Body of pancreas (tissue), 4 donors: ENCODE results near the gene TOMM70.

Experiments
- CTCF ChIP-seq, 7 experiments: fragments of 450-650 bp in 4 of 7; fragments of 200-600 bp in 3 of 7; sonication (generic) in 3 of 7; IDR thresholded peaks; one replicate each; pipeline ENCODE4 v1.5.1; 2016 to 2019; ENCODE audit warnings: antibody characterized with exemption in 7 of 7
- POLR2A ChIP-seq, 3 donors: fragments of 450-650 bp; IDR thresholded peaks; one replicate each; pipeline ENCODE4 v1.6.1; 2016; ENCODE audit warnings: antibody characterized with exemption in 3 of 3, mild to moderate bottlenecking in 2 of 3

GRCh38 chr3:100395679-100396431 is 5.0 kb downstream of the TOMM70 start:
- TF ChIP-seq CTCF (IDR thresholded peaks at IDR 0.05) = no peak
- TF ChIP-seq POLR2A (IDR thresholded peaks at IDR 0.05) = no peak
